Trophoblast cell (in vitro differentiated cells and primary cell): Measurements from ENCODE around the gene NOD2.

Source experiments
- DNase-seq, 2 donors: peaks; one replicate each; pipeline ENCODE4 v3.0.0-alpha.2; 2016
- H2AFZ ChIP-seq: 2 replicates; pipeline ENCODE4 v1.6.1; 2013; ENCODE audit warnings: low read length, moderate library complexity, mild to moderate bottlenecking; ENCODE audit not compliant: insufficient read depth, poor library complexity
- H2AK5ac ChIP-seq: 2 replicates; pipeline ENCODE4 v1.6.1; 2013; ENCODE audit warnings: mild to moderate bottlenecking, low read length
- H2BK120ac ChIP-seq: 2 replicates; pipeline ENCODE4 v1.6.1; 2013; ENCODE audit warnings: low read length, mild to moderate bottlenecking, moderate library complexity; ENCODE audit not compliant: insufficient read depth, poor library complexity
- H2BK12ac ChIP-seq: 2 replicates; pipeline ENCODE4 v1.6.1; 2013; ENCODE audit warnings: mild to moderate bottlenecking, low read length, moderate library complexity
- H2BK5ac ChIP-seq: 2 replicates; pipeline ENCODE4 v1.6.1; 2013; ENCODE audit warnings: low read length, low read depth, moderate library complexity, mild to moderate bottlenecking; ENCODE audit not compliant: poor library complexity
- H3K14ac ChIP-seq: 2 replicates; pipeline ENCODE4 v1.6.1; 2013; ENCODE audit warnings: mild to moderate bottlenecking, low read length
- H3K18ac ChIP-seq: 2 replicates; pipeline ENCODE4 v1.6.1; 2013; ENCODE audit warnings: mild to moderate bottlenecking, low read length
- H3K23ac ChIP-seq: 2 replicates; pipeline ENCODE4 v1.6.1; 2013; ENCODE audit warnings: low read length
- H3K27ac ChIP-seq: 2 replicates; pipeline ENCODE4 v1.5.1; 2013; ENCODE audit warnings: low read depth, mild to moderate bottlenecking, inconsistent platforms, low read length, moderate library complexity
- H3K27me3 ChIP-seq: 2 replicates; pipeline ENCODE4 v1.6.1; 2013; ENCODE audit warnings: inconsistent platforms, mild to moderate bottlenecking, low read length, moderate library complexity; ENCODE audit not compliant: insufficient read depth
- H3K36me3 ChIP-seq, 2 experiments: 1 replicate in 1 of 2; 2 replicates in 1 of 2; pipeline ENCODE4 v1.6.1; 2013; ENCODE audit warnings: low read length in 2 of 2, mild to moderate bottlenecking in 2 of 2, moderate library complexity in 1 of 2; ENCODE audit not compliant: insufficient read depth in 2 of 2, control insufficient read depth in 1 of 2
- H3K4ac ChIP-seq: 2 replicates; pipeline ENCODE4 v1.6.1; 2013; ENCODE audit warnings: low read depth, mild to moderate bottlenecking, low read length, moderate library complexity
- H3K4me1 ChIP-seq, 2 experiments: 1 replicate in 1 of 2; 2 replicates in 1 of 2; pipeline ENCODE4 v1.6.1; 2013; ENCODE audit warnings: low read length in 2 of 2, mild to moderate bottlenecking in 2 of 2, moderate library complexity in 1 of 2; ENCODE audit not compliant: insufficient read depth in 2 of 2, control insufficient read depth in 1 of 2
- H3K4me2 ChIP-seq: 2 replicates; pipeline ENCODE4 v1.6.1; 2013; ENCODE audit warnings: inconsistent platforms, mild to moderate bottlenecking, low read length, moderate library complexity
- H3K4me3 ChIP-seq: 2 replicates; pipeline ENCODE4 v1.5.1; 2013; ENCODE audit warnings: mild to moderate bottlenecking, low read depth, low read length, inconsistent platforms
- H3K79me1 ChIP-seq: one replicate; pipeline ENCODE4 v1.6.1; 2013; ENCODE audit warnings: low read length
- H3K79me2 ChIP-seq: 2 replicates; pipeline ENCODE4 v1.6.1; 2013; ENCODE audit warnings: low read length, mild to moderate bottlenecking; ENCODE audit not compliant: control insufficient read depth, insufficient read depth, poor library complexity
- H3K9ac ChIP-seq: 2 replicates; pipeline ENCODE4 v1.6.1; 2013; ENCODE audit warnings: mild to moderate bottlenecking, low read length
- H3K9me3 ChIP-seq: 2 replicates; pipeline ENCODE4 v1.6.1; 2013; ENCODE audit warnings: low read depth, mild to moderate bottlenecking, control low read depth, inconsistent platforms, low read length; ENCODE audit not compliant: insufficient read depth
- H4K12ac ChIP-seq: 2 replicates; pipeline ENCODE4 v1.6.1; 2013; ENCODE audit warnings: low read depth, mild to moderate bottlenecking, low read length, moderate library complexity
- H4K8ac ChIP-seq: 2 replicates; pipeline ENCODE4 v1.6.1; 2013; ENCODE audit warnings: low read depth, mild to moderate bottlenecking, low read length, moderate library complexity
- H4K91ac ChIP-seq: one replicate; pipeline ENCODE4 v1.6.1; 2013; ENCODE audit warnings: low read depth, mild to moderate bottlenecking, low read length, moderate library complexity
- WGBS: extraction: QIAGEN DNeasy Blood & Tissue Kit; methylation state at CpG from one replicate; pipeline ENCODE4 v1.1.7; 2013; ENCODE audit warnings: missing lambda C conversion rate; ENCODE audit not compliant: insufficient read length, insufficient coverage; ENCODE audit errors: extremely low coverage; 5-methylcytosine and 5-hydroxymethylcytosine counted together

Gene NOD2

GRCh38 chr16:50763211-50763610 lies 69.8 kb downstream of the NOD2 start:
- no CpG with 5 or more reads among the region's 2 CpGs for WGBS
- no peak overlapping the region for H4K91ac ChIP-seq
- no peak overlapping the region for H3K4ac ChIP-seq

GRCh38 chr16:50765260-50765659 lies 71.9 kb downstream of the NOD2 start:
- H2AFZ ChIP-seq, result no peak overlapping the region
- no peak overlapping the region for H3K14ac ChIP-seq
- no peak overlapping the region for H2AK5ac ChIP-seq
- no peak overlapping the region for H2BK5ac ChIP-seq
- no peak overlapping the region for H3K18ac ChIP-seq
- DNase-seq, result no peak
- no peaks in the 10 kb centered on the region for H3K4me1 ChIP-seq
- no peaks in the 10 kb centered on the region for H3K79me1 ChIP-seq
- no peak overlapping the region for H3K27ac ChIP-seq
- H4K12ac ChIP-seq, result no peak overlapping the region
- H2BK12ac ChIP-seq, result no peak overlapping the region
- no peaks in the 10 kb centered on the region for H3K79me2 ChIP-seq
- H3K4ac ChIP-seq, result no peak overlapping the region
- H2BK120ac ChIP-seq, result no peak overlapping the region
- H3K36me3 ChIP-seq, result peaks cover 0 to 1% of the 10 kb centered on the region in 2 experiments
- H3K23ac ChIP-seq, result no peak overlapping the region
- H3K9ac ChIP-seq, result no peak overlapping the region
- no peak overlapping the region for H3K4me3 ChIP-seq
- no peak overlapping the region for H4K8ac ChIP-seq
- WGBS, result no CpG with 5 or more reads among the region's 1 CpG
- no peak overlapping the region for H3K4me2 ChIP-seq
- no peaks in the 10 kb centered on the region for H3K9me3 ChIP-seq
- no peaks in the 10 kb centered on the region for H3K27me3 ChIP-seq
- no peak overlapping the region for H4K91ac ChIP-seq

More at GRCh38 chr16:50763211-50763610, 69.8 kb downstream of the NOD2 start:
- Histone ChIP-seq H3K18ac (no peak overlapping the region), H3K4me2 (no peak overlapping the region), H3K79me2 (no peaks in the 10 kb centered on the region), H3K27ac (no peak overlapping the region), H3K23ac (no peak overlapping the region), H3K9me3 (no peaks in the 10 kb centered on the region), H2BK120ac (no peak overlapping the region), H2AFZ (no peak overlapping the region), H3K14ac (no peak overlapping the region), H2AK5ac (no peak overlapping the region), H3K27me3 (no peaks in the 10 kb centered on the region), H4K12ac (no peak overlapping the region), H4K8ac (no peak overlapping the region), H2BK12ac (no peak overlapping the region), H3K4me3 (no peak overlapping the region), H3K36me3 (peaks cover 0 to 1% of the 10 kb centered on the region in 2 experiments), H3K4me1 (no peaks in the 10 kb centered on the region), H3K79me1 (no peaks in the 10 kb centered on the region), H3K9ac (no peak overlapping the region), H2BK5ac (no peak overlapping the region)
- DNase-seq, result no peak

GRCh38 chr16:50765861-50766260 lies 72.5 kb downstream of the NOD2 start:
- H3K9ac ChIP-seq, result no peak overlapping the region
- H3K36me3 ChIP-seq, result peaks cover 0 to 1% of the 10 kb centered on the region in 2 experiments
- H4K12ac ChIP-seq, result no peak overlapping the region
- no peak overlapping the region for H3K18ac ChIP-seq
- no peak overlapping the region for H2AK5ac ChIP-seq
- H3K4me1 ChIP-seq, result no peaks in the 10 kb centered on the region
- H3K4me3 ChIP-seq, result no peak overlapping the region
- H3K79me2 ChIP-seq, result no peaks in the 10 kb centered on the region
- H3K9me3 ChIP-seq, result no peaks in the 10 kb centered on the region
- H3K27ac ChIP-seq, result no peak overlapping the region
- no peak overlapping the region for H4K8ac ChIP-seq
- H3K14ac ChIP-seq, result no peak overlapping the region
- H2AFZ ChIP-seq, result no peak overlapping the region
- no peak overlapping the region for H3K4me2 ChIP-seq
- DNase-seq, result no peak
- no peak overlapping the region for H2BK5ac ChIP-seq
- H2BK120ac ChIP-seq, result no peak overlapping the region
- no peak overlapping the region for H3K4ac ChIP-seq
- no peak overlapping the region for H3K23ac ChIP-seq
- no peaks in the 10 kb centered on the region for H3K27me3 ChIP-seq
- no CpG with 5 or more reads among the region's 1 CpG for WGBS
- H3K79me1 ChIP-seq, result no peaks in the 10 kb centered on the region
- no peak overlapping the region for H2BK12ac ChIP-seq
- H4K91ac ChIP-seq, result no peak overlapping the region

- Histone ChIP-seq H4K12ac (no peak overlapping the region), H2AFZ (no peak overlapping the region), H3K18ac (no peak overlapping the region), H3K4me1 (no peaks in the 10 kb centered on the region), H3K9me3 (no peaks in the 10 kb centered on the region), H4K8ac (no peak overlapping the region), H3K36me3 (peaks cover 0 to 1% of the 10 kb centered on the region in 2 experiments), H3K4me3 (no peak overlapping the region), H3K27ac (no peak overlapping the region), H2AK5ac (no peak overlapping the region), H4K91ac (no peak overlapping the region), H3K14ac (no peak overlapping the region), H3K4ac (no peak overlapping the region), H3K79me2 (no peaks in the 10 kb centered on the region), H2BK12ac (no peak overlapping the region), H3K9ac (no peak overlapping the region), H3K23ac (no peak overlapping the region), H3K79me1 (no peaks in the 10 kb centered on the region), H3K27me3 (no peaks in the 10 kb centered on the region), H3K4me2 (no peak overlapping the region), H2BK5ac (no peak overlapping the region), H2BK120ac (no peak overlapping the region)
- no peak for DNase-seq
- WGBS, result no CpG with 5 or more reads among the region's 2 CpGs
Observed at GRCh38 chr16:50767197-50767596, 73.8 kb downstream of the NOD2 start.
